Breast epithelium (tissue), 4 donors: ENCODE results near the gene NHLH1. TPM values are rescaled to one million over a fixed set of nuclear protein-coding genes. Genes with fewer than 3 reads are reported as not detected.

Source experiments
- DNase-seq, 2 donors: peaks; one replicate each; pipeline ENCODE4 v3.0.0-alpha.2; 2019; ENCODE audit warnings: low spot score in 2 of 2
- H3K27ac ChIP-seq, 2 donors: fragments of 200-600 bp; sonication (generic) in 1 of 2; one replicate each; pipeline ENCODE4 v1.5.1; 2016 to 2019; ENCODE audit warnings: mild to moderate bottlenecking in 1 of 2
- H3K27me3 ChIP-seq, 2 donors: fragments of 200-600 bp; sonication (generic) in 1 of 2; one replicate each; pipeline versions ENCODE4 v1.5.1 to v1.6.0; 2017 to 2019; ENCODE audit warnings: control low read depth in 1 of 2, mild to moderate bottlenecking in 1 of 2
- H3K36me3 ChIP-seq: fragments of 200-600 bp; one replicate; pipeline ENCODE4 v1.5.1; 2019
- H3K4me1 ChIP-seq, 2 donors: fragments of 200-600 bp; sonication (generic); one replicate each; pipeline ENCODE4 v1.5.1; 2016 to 2019; ENCODE audit warnings: control low read depth in 1 of 2
- H3K4me3 ChIP-seq, 3 donors: fragments of 200-600 bp; sonication (generic); 1 replicate in 2 of 3; 2 replicates in 1 of 3; pipeline ENCODE4 v1.5.1; 2016 to 2019; ENCODE audit warnings: mild to moderate bottlenecking in 3 of 3, moderate library complexity in 2 of 3
- H3K9me3 ChIP-seq, 2 donors: fragments of 200-600 bp; sonication (generic) in 1 of 2; one replicate each; pipeline ENCODE4 v1.5.1; 2016 to 2019; ENCODE audit warnings: control low read depth in 1 of 2
- POLR2A ChIP-seq: fragments of 450-650 bp; IDR thresholded peaks from one replicate; pipeline ENCODE4 v1.6.1; 2016; ENCODE audit warnings: antibody characterized with exemption, mild to moderate bottlenecking, moderate library complexity
- POLR2AphosphoS5 ChIP-seq, 3 donors: sonication (generic); formaldehyde crosslinking; IDR thresholded peaks; one replicate each; pipeline ENCODE4 v1.6.1; 2017; ENCODE audit warnings: antibody characterized with exemption in 3 of 3
- intact Hi-C: fragments of 100-400 bp; cut with DNase I; formaldehyde crosslinking; loops from one replicate; pipeline ENCODE4 v1.15.1; 2023; ENCODE audit warnings: low total_unique reads
- total RNA-seq, 3 donors: library from RNA; depleted of rRNA; stranded (reverse); fragments of >200 nt; gene quantifications; one replicate each; pipeline ENCODE4 v1.1.0, GENCODE V29; 2016
- TF ChIP-seq, protein P1 (sequence below), 3 donors: fragments of 450-650 bp; IDR thresholded peaks; one replicate each; pipeline ENCODE4 v1.5.1; 2016 to 2017; ENCODE audit warnings: antibody characterized with exemption in 3 of 3, mild to moderate bottlenecking in 3 of 3, moderate library complexity in 3 of 3

The NHLH1 gene
- under 1 TPM in 1 of 3 donors, not detected in 2; 0.15 TPM for total RNA-seq

DNA sequence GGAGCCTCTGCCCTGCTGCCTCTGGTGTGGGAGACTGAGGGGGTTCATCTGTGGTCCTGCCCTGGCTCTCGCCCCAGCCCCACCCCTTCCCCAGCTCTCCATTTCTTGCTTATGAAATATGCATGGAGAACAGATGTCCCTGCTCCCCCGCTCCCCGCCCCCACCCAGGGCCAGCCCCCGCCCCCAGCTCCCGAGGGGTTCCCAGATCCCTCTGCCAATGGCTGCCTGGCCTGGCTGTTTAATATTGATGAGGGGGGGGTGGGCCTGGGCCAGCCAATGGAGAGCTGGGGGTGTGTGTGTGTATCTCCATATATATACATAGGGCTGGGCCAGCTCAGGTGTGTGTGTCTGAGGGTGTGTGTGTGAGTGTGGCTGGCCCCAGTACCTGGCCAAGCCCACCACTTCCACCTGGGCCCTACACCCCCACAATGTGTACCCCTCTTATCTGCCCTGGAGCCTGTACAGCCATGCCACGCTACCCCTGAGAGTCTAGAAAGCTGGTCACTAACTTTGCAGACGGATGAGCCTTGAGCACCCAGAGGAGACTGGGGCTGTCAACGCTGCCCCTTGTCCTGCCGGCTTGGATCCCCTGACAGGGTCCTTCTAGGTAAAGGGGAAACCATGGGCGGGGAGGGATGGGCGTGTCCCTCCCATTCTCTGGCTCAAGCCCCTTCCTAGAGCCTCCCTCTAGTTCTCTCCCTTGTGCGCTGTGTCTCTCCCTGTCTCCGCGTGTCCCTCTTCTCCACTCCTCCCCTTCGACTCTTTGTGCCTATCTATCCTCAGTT is at the start of gene NHLH1:
NHLH1 (plus strand) TSS at position 341 of the 785 bp plus-strand sequence. CDS start 3,661 bp downstream, outside the sequence.
- H3K4me1 ChIP-seq = no peaks in the 10 kb centered on the region
- H3K36me3 ChIP-seq = no peaks in the 10 kb centered on the region
- H3K4me3 ChIP-seq = no peak within 1 kb of the TSS
- intact Hi-C loops = no loop called here
- no peak for DNase-seq
- no peaks in the 10 kb centered on the region for H3K27me3 ChIP-seq
- H3K9me3 ChIP-seq = no peaks in the 10 kb centered on the region
- no peak within 1 kb of the TSS for H3K27ac ChIP-seq
- TF ChIP-seq POLR2A (no peak), POLR2AphosphoS5 (IDR thresholded peaks at IDR 0.05) (no peak)
- TF ChIP-seq, protein P1, sequence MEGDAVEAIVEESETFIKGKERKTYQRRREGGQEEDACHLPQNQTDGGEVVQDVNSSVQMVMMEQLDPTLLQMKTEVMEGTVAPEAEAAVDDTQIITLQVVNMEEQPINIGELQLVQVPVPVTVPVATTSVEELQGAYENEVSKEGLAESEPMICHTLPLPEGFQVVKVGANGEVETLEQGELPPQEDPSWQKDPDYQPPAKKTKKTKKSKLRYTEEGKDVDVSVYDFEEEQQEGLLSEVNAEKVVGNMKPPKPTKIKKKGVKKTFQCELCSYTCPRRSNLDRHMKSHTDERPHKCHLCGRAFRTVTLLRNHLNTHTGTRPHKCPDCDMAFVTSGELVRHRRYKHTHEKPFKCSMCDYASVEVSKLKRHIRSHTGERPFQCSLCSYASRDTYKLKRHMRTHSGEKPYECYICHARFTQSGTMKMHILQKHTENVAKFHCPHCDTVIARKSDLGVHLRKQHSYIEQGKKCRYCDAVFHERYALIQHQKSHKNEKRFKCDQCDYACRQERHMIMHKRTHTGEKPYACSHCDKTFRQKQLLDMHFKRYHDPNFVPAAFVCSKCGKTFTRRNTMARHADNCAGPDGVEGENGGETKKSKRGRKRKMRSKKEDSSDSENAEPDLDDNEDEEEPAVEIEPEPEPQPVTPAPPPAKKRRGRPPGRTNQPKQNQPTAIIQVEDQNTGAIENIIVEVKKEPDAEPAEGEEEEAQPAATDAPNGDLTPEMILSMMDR (IDR thresholded peaks at IDR 0.05) = no peak

DNA sequence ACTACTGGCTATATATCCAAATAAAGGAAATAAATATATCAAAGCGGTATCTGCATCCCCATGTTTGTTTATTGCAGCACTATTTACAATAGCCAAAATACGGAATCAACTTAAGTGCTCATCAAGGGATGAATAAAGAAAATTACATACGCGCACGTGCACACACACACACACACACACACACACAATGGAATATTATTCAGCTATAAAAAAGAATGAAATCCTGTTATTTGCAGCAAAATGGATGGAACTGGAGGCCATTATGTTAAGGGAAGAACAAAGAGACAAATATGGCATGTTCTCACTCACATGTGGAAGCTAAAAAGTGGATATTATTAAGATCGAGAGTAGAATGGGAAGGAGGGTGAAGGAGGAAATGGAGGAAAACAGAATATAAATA is 44.0 kb upstream of the NHLH1 start:
- intact Hi-C loops = no loop called here
- H3K27me3 ChIP-seq = no peaks in the 10 kb centered on the region
- H3K36me3 ChIP-seq = peaks cover 5% of the 10 kb centered on the region
- H3K4me1 ChIP-seq = no peaks in the 10 kb centered on the region
- TF ChIP-seq POLR2A = no peak
- TF ChIP-seq POLR2AphosphoS5 (IDR thresholded peaks at IDR 0.05) = no peak
- TF ChIP-seq, protein P1 (IDR thresholded peaks at IDR 0.05) = no peak
- H3K4me3 ChIP-seq = no peak overlapping the region
- no peak for DNase-seq
- H3K9me3 ChIP-seq = no peaks in the 10 kb centered on the region
- H3K27ac ChIP-seq = no peak overlapping the region

DNA sequence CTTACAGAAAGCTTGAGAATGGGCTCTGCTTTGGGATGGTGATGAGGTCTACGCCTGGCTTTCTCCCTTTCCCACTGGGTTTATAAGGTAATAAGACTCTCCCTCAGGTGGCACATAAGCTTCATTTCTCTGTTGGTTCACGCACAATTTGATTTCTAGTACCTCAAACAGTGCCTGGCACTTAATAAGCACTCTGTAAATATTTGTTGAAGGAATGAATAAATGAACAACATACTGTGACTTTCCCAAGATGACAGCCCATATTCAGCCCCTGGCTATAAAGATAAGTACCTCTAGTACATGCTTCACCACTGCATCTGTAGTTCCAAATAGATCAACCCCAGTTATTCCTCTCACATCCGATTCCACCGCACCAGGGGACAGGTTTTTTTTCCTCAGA is 41.6 kb upstream of the NHLH1 start:
- DNase-seq = no peak
- Histone ChIP-seq H3K36me3 (peaks cover 5% of the 10 kb centered on the region), H3K27me3 (no peaks in the 10 kb centered on the region), H3K4me3 (no peak overlapping the region), H3K9me3 (no peaks in the 10 kb centered on the region), H3K27ac (no peak overlapping the region), H3K4me1 (no peaks in the 10 kb centered on the region)
- TF ChIP-seq POLR2AphosphoS5 (IDR thresholded peaks at IDR 0.05) = no peak
- no peak for TF ChIP-seq POLR2A
- TF ChIP-seq, protein P1 (IDR thresholded peaks at IDR 0.05) = no peak
- intact Hi-C loops = no loop called here

DNA sequence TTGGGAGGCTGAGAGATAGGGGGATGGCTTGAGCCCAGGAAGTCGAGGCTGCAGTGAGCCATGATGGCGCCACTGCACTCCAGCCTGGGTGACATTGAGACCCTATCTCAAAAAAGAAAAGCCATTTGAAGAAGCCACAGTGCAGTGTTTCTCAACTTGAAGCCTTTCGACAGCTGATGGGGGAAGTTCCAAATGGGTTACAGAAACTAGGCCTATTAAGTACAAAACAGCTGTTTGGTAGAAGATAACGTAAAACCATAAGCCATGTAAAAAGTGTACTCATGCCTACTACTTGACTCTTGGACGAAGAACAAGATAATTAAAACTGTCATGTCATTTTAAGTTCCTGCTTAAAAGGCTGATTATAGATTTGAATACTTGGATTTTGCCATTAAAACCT is 40.5 kb upstream of the NHLH1 start:
- H3K4me1 ChIP-seq = no peaks in the 10 kb centered on the region
- intact Hi-C loops = no loop called here

DNA sequence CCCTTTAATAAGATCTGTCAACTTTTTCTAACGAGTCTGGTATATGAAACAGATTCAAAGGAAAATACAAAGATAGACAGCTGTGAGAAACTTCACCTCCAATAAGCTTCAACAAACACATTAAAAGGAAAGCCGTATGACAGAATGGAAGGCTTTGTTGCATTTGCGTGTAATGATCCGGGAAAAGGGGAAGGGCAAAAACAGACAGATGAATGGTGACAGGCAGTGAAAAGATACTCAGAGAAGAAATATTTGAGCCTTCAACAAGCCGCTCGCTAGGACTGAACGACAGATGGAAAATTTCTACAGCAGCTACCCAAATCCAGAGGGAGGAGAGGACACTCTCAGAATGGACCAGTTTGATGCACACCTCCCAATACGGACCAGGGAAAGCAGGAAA is 38.7 kb upstream of the NHLH1 start:
- no peak overlapping the region for H3K27ac ChIP-seq
- TF ChIP-seq, protein P1 (IDR thresholded peaks at IDR 0.05) = no peak
- H3K4me3 ChIP-seq = no peak overlapping the region
- H3K27me3 ChIP-seq = no peaks in the 10 kb centered on the region
- intact Hi-C loops = no loop called here
- no peaks in the 10 kb centered on the region for H3K9me3 ChIP-seq
- H3K36me3 ChIP-seq = peaks cover 5% of the 10 kb centered on the region
- no peak for DNase-seq
- no peaks in the 10 kb centered on the region for H3K4me1 ChIP-seq

More for the DNA sequence above, 40.5 kb upstream of the NHLH1 start:
- Histone ChIP-seq H3K4me3 (no peak overlapping the region), H3K36me3 (peaks cover 5% of the 10 kb centered on the region), H3K27ac (no peak overlapping the region), H3K27me3 (no peaks in the 10 kb centered on the region), H3K9me3 (no peaks in the 10 kb centered on the region)
- DNase-seq = no peak
- TF ChIP-seq POLR2A (no peak), POLR2AphosphoS5 (IDR thresholded peaks at IDR 0.05) (no peak)
- TF ChIP-seq, protein P1 (IDR thresholded peaks at IDR 0.05) = no peak
